Measurements from ENCODE around the gene MED27. TPM values are rescaled to one million over a fixed set of nuclear protein-coding genes. Genes with fewer than 3 reads are reported as not detected.

MED27 gene
- total and polyA plus RNA-seq, 2 experiments from 2014 or later: 21.4 to 41.1 TPM

- Histone ChIP-seq H3K4me3 (no peak overlapping the region), H4K20me1 (ENCODE audit: insufficient read depth) (0 out of 2 replicates have a peak, but pooled peaks cover 11% of the 10 kb centered on the region), H3K27me3 (replicated peaks; ENCODE audit: insufficient read depth) (no peaks in the 10 kb centered on the region), H3K9me3 (ENCODE audit: low read depth) (no peaks in the 10 kb centered on the region), H2AFZ (no peak overlapping the region), H3K4me2 (ENCODE audit: unreplicated experiment) (no peak overlapping the region), H3K27ac (no peak overlapping the region), H3F3A (ENCODE audit: insufficient read depth) (peaks cover 20% of the 10 kb centered on the region; the same call in 1 of the 2 replicates), H3K79me2 (ENCODE audit: insufficient read depth) (peaks cover 81% of the 10 kb centered on the region), H3K9ac (no peak overlapping the region), H3K4me1 (ENCODE audit: insufficient read depth) (peaks cover 14% of the 10 kb centered on the region), H3K9me2 (ENCODE audit: insufficient read depth) (no peaks in the 10 kb centered on the region), H3K36me3 (ENCODE audit: low read depth) (no peaks in the 10 kb centered on the region)
- no peak for TF ChIP-seq EZH2 (IDR thresholded peaks at IDR 0.05; ENCODE audit: insufficient read depth, poor library complexity, severe bottlenecking)
- no peak for TF ChIP-seq EZH2phosphoT487 (IDR thresholded peaks at IDR 0.05; ENCODE audit: insufficient read depth, low read depth)
- DNase-seq: peak; percentile 22
- WGBS, 2 experiments (ENCODE audit: low coverage in 1 of 2, low lambda C conversion rate in 2 of 2, missing lambda C conversion rate in 2 of 2): 93 to 95% methylated on average over 7 of the region's 7 CpGs
- in situ Hi-C loops (cut with MboI): no loop called here
Measured at GRCh38 chr9:132027752-132028663, 51.7 kb downstream of the MED27 start.

GRCh38 chr9:132026932-132027585, 52.6 kb downstream of the MED27 start:
- Histone ChIP-seq H3K9me2 (ENCODE audit: insufficient read depth) (no peaks in the 10 kb centered on the region), H3F3A (ENCODE audit: insufficient read depth) (peaks cover 20% of the 10 kb centered on the region; the same call in 1 of the 2 replicates), H3K4me3 (no peak overlapping the region), H3K79me2 (ENCODE audit: insufficient read depth) (peaks cover 81% of the 10 kb centered on the region), H3K9ac (no peak overlapping the region), H3K4me2 (ENCODE audit: unreplicated experiment) (peak overlapping the region; percentile 51), H3K4me1 (ENCODE audit: insufficient read depth) (peaks cover 14% of the 10 kb centered on the region), H2AFZ (no peak overlapping the region), H3K36me3 (ENCODE audit: low read depth) (no peaks in the 10 kb centered on the region), H4K20me1 (ENCODE audit: insufficient read depth) (0 out of 2 replicates have a peak, but pooled peaks cover 11% of the 10 kb centered on the region), H3K9me3 (ENCODE audit: low read depth) (no peaks in the 10 kb centered on the region), H3K27me3 (replicated peaks; ENCODE audit: insufficient read depth) (no peaks in the 10 kb centered on the region), H3K27ac (peak overlapping the region; percentile 33)
- peak; percentile 82 for DNase-seq
- in situ Hi-C loops (cut with MboI): no loop called here
- 65 to 67% methylated on average over 12 of the region's 12 CpGs for WGBS, 2 experiments (ENCODE audit: low coverage in 1 of 2, low lambda C conversion rate in 2 of 2, missing lambda C conversion rate in 2 of 2)
- TF ChIP-seq EZH2 (IDR thresholded peaks at IDR 0.05; ENCODE audit: insufficient read depth, poor library complexity, severe bottlenecking) (no peak), EZH2phosphoT487 (IDR thresholded peaks at IDR 0.05; ENCODE audit: insufficient read depth, low read depth) (no peak)

DNA sequence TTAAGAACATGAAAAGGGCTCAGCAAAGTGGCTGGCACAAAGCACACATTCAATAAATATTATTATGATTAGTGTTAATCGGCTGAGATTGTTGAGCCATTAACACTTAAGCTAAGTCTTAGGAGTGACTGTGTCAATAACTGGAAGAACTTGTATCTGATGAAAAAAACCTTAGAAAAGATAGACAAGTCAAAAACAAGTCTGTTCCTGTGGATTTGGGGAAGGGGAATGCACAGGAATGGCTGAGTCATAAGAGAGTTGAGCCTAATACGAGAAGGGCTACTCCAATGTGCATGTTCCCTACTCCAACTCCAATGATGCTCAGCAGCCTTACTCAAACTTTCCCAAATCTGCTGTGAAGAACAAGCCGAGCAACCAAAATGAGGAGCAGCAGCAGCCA, 53.9 kb downstream of the MED27 start:
- no peaks in the 10 kb centered on the region for H3K36me3 ChIP-seq (ENCODE audit: low read depth)
- TF ChIP-seq EZH2phosphoT487 (IDR thresholded peaks at IDR 0.05; ENCODE audit: insufficient read depth, low read depth): no peak
- no peak for TF ChIP-seq EZH2 (IDR thresholded peaks at IDR 0.05; ENCODE audit: insufficient read depth, poor library complexity, severe bottlenecking)
- H3K27me3 ChIP-seq (replicated peaks; ENCODE audit: insufficient read depth): no peaks in the 10 kb centered on the region
- H3K4me3 ChIP-seq: no peak overlapping the region
- H3K9me3 ChIP-seq (ENCODE audit: low read depth): no peaks in the 10 kb centered on the region
- no peak overlapping the region for H3K9ac ChIP-seq
- peaks cover 14% of the 10 kb centered on the region for H3K4me1 ChIP-seq (ENCODE audit: insufficient read depth)
- H3K27ac ChIP-seq: no peak overlapping the region
- no peak for DNase-seq
- no peaks in the 10 kb centered on the region for H3K9me2 ChIP-seq (ENCODE audit: insufficient read depth)
- 98% methylated on average over 3 of the region's 3 CpGs for WGBS, 2 experiments (ENCODE audit: low coverage in 1 of 2, low lambda C conversion rate in 2 of 2, missing lambda C conversion rate in 2 of 2)
- H3K79me2 ChIP-seq (ENCODE audit: insufficient read depth): peaks cover 81% of the 10 kb centered on the region
- in situ Hi-C loops (cut with MboI): no loop called here
- no peak overlapping the region for H3K4me2 ChIP-seq (ENCODE audit: unreplicated experiment)
- H4K20me1 ChIP-seq (ENCODE audit: insufficient read depth): peaks cover 15% of the 10 kb centered on the region; the same call in 1 of the 2 replicates
- peaks cover 20% of the 10 kb centered on the region; the same call in 1 of the 2 replicates for H3F3A ChIP-seq (ENCODE audit: insufficient read depth)
- H2AFZ ChIP-seq: no peak overlapping the region

GRCh38 chr9:132024589-132024988, 55.1 kb downstream of the MED27 start:
- DNase-seq: no peak
- Histone ChIP-seq H3K4me1 (ENCODE audit: insufficient read depth) (peaks cover 14% of the 10 kb centered on the region), H3K9ac (no peak overlapping the region), H3K4me3 (no peak overlapping the region), H3K36me3 (ENCODE audit: low read depth) (no peaks in the 10 kb centered on the region), H3K27me3 (replicated peaks; ENCODE audit: insufficient read depth) (no peaks in the 10 kb centered on the region), H4K20me1 (ENCODE audit: insufficient read depth) (peaks cover 18% of the 10 kb centered on the region; the same call in 1 of the 2 replicates), H3K4me2 (ENCODE audit: unreplicated experiment) (no peak overlapping the region), H3K79me2 (ENCODE audit: insufficient read depth) (peaks cover 80% of the 10 kb centered on the region), H3K9me3 (ENCODE audit: low read depth) (no peaks in the 10 kb centered on the region), H2AFZ (no peak overlapping the region), H3K27ac (no peak overlapping the region), H3K9me2 (ENCODE audit: insufficient read depth) (no peaks in the 10 kb centered on the region), H3F3A (ENCODE audit: insufficient read depth) (peaks cover 20% of the 10 kb centered on the region; the same call in 1 of the 2 replicates)
- 89 to 93% methylated on average over 7 of the region's 7 CpGs for WGBS, 2 experiments (ENCODE audit: low coverage in 1 of 2, low lambda C conversion rate in 2 of 2, missing lambda C conversion rate in 2 of 2)
- TF ChIP-seq EZH2 (IDR thresholded peaks at IDR 0.05; ENCODE audit: insufficient read depth, poor library complexity, severe bottlenecking): no peak
- no peak for TF ChIP-seq EZH2phosphoT487 (IDR thresholded peaks at IDR 0.05; ENCODE audit: insufficient read depth, low read depth)
- in situ Hi-C loops (cut with MboI): no loop called here
